C4-2B (cell line): ENCODE data around the gene KRTAP19-1.
A peak's percentile ranks its signal among the peaks of the same experiment; 100 is the strongest.

Experiments
- H3K27ac ChIP-seq: fragments of 450-650 bp; 2 replicates; pipeline ENCODE4 v1.5.1; 2017
- ZFX ChIP-seq: fragments of 450-650 bp; IDR thresholded peaks from 2 replicates; pipeline ENCODE4 v1.6.1; 2017
- TF ChIP-seq, protein P1 (sequence below): fragments of 450-650 bp; conservative IDR thresholded peaks from 2 replicates; pipeline ENCODE4 v1.5.1; 2017; ENCODE audit warnings: mild to moderate bottlenecking

Gene KRTAP19-1

GRCh38 chr21:30448514-30448913, 31.7 kb downstream of the KRTAP19-1 start:
- no peak for TF ChIP-seq ZFX
- TF ChIP-seq, protein P1, sequence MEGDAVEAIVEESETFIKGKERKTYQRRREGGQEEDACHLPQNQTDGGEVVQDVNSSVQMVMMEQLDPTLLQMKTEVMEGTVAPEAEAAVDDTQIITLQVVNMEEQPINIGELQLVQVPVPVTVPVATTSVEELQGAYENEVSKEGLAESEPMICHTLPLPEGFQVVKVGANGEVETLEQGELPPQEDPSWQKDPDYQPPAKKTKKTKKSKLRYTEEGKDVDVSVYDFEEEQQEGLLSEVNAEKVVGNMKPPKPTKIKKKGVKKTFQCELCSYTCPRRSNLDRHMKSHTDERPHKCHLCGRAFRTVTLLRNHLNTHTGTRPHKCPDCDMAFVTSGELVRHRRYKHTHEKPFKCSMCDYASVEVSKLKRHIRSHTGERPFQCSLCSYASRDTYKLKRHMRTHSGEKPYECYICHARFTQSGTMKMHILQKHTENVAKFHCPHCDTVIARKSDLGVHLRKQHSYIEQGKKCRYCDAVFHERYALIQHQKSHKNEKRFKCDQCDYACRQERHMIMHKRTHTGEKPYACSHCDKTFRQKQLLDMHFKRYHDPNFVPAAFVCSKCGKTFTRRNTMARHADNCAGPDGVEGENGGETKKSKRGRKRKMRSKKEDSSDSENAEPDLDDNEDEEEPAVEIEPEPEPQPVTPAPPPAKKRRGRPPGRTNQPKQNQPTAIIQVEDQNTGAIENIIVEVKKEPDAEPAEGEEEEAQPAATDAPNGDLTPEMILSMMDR, result no peak
- H3K27ac ChIP-seq, result no peak overlapping the region

- no peak overlapping the region for H3K27ac ChIP-seq
- TF ChIP-seq, protein P1, result no peak
- TF ChIP-seq ZFX, result no peak
These were observed 33.1 kb downstream of the KRTAP19-1 start for GRCh38 chr21:30447056-30447455.

DNA sequence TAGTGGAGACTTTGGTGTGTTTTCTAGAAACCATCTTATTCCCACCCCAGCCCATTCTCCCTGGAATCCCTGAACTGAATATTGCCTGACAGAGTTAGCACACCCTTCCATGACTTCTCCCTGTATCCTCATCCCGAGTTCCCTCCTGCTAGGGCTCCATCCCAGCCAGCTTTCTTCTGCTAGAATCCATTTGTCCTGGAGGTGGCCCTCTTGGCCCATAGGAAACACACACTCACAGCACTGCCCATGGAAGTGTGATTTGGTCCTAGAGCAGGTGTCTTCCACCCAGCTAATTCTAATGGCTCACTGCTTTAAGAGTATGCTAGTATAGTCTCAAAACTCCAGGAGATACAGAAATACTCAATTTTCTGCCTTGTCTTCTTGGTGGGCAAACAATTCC, 36.0 kb downstream of the KRTAP19-1 start:
- H3K27ac ChIP-seq, result peak overlapping the region; percentile 33; the same call in 1 of the 2 replicates
- TF ChIP-seq, protein P1, result no peak
- no peak for TF ChIP-seq ZFX

DNA sequence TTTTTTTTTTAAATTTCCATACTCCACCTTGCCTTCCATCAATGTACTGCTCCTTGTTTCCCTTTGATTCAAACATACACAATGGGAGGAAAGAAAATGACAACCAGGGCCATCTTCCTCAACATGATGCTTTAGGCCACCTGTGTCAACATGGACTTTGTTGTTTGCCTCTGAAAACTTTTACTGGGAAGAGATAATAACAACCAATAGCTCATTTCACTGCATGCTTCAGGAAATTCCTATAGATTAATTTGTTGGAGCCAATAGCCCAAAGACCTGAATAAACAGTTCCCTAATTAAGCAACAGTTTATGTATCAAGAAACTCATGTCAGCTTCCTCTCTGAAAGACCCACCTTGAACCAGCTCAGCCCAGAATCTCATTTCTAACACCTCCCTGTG, 36.9 kb downstream of the KRTAP19-1 start:
- no peak for TF ChIP-seq ZFX
- TF ChIP-seq, protein P1, result no peak
- H3K27ac ChIP-seq, result no peak overlapping the region

- TF ChIP-seq, protein P1, result no peak
- no peak for TF ChIP-seq ZFX
- no peak within 1 kb of the TSS for H3K27ac ChIP-seq
These were observed 40.2 kb downstream of the KRTAP19-1 start, which contains the start of gene KRTAP15-1 for GRCh38 chr21:30439975-30440374. Gene KRTAP15-1, plus strand, starts transcription at chr21:30440275. Its CDS starts 53 bp downstream, at chr21:30440328.

GRCh38 chr21:30437010-30437565, 43.1 kb downstream of the KRTAP19-1 start:
- TF ChIP-seq, protein P1, result no peak
- TF ChIP-seq ZFX, result no peak
- no peak overlapping the region for H3K27ac ChIP-seq

GRCh38 chr21:30434033-30434631, 46.0 kb downstream of the KRTAP19-1 start:
- TF ChIP-seq, protein P1, result peak; percentile 82
- TF ChIP-seq ZFX, result no peak
- H3K27ac ChIP-seq, result no peak overlapping the region
